Muscle layer of colon (tissue), 2 donors: ENCODE data around the gene PDCD2L.
"Not testable (repeated sequence)": the region's sequence is repeated elsewhere in the genome, so short reads cannot be mapped to it uniquely, and the experiment has no call there.

Experiments
- H3K27ac ChIP-seq: one replicate; pipeline ENCODE4 v1.7.0; 2013; ENCODE audit warnings: low read depth, mild to moderate bottlenecking, low read length, moderate library complexity
- H3K27me3 ChIP-seq, 2 donors: one replicate each; pipeline ENCODE4 v1.7.0; 2013; ENCODE audit warnings: low read length in 2 of 2, mild to moderate bottlenecking in 2 of 2; ENCODE audit not compliant: insufficient read depth in 2 of 2, control insufficient read depth in 1 of 2
- H3K36me3 ChIP-seq: one replicate; pipeline ENCODE4 v1.7.0; 2013; ENCODE audit warnings: mild to moderate bottlenecking, low read length; ENCODE audit not compliant: insufficient read depth
- H3K4me1 ChIP-seq: one replicate; pipeline ENCODE4 v1.7.0; 2013; ENCODE audit warnings: mild to moderate bottlenecking, low read length; ENCODE audit not compliant: insufficient read depth
- H3K4me3 ChIP-seq, 2 donors: one replicate each; pipeline ENCODE4 v1.7.0; 2013; ENCODE audit warnings: low read length in 2 of 2, low read depth in 1 of 2, mild to moderate bottlenecking in 1 of 2, moderate library complexity in 1 of 2
- H3K9ac ChIP-seq: one replicate; pipeline ENCODE4 v1.7.0; 2013; ENCODE audit warnings: low read length
- H3K9me3 ChIP-seq: one replicate; pipeline ENCODE4 v1.7.0; 2013; ENCODE audit warnings: mild to moderate bottlenecking, low read length
- donor health status: abdominal sarcoma.
- donor health status: Adenocarcinoma of cecum.

The PDCD2L gene

DNA sequence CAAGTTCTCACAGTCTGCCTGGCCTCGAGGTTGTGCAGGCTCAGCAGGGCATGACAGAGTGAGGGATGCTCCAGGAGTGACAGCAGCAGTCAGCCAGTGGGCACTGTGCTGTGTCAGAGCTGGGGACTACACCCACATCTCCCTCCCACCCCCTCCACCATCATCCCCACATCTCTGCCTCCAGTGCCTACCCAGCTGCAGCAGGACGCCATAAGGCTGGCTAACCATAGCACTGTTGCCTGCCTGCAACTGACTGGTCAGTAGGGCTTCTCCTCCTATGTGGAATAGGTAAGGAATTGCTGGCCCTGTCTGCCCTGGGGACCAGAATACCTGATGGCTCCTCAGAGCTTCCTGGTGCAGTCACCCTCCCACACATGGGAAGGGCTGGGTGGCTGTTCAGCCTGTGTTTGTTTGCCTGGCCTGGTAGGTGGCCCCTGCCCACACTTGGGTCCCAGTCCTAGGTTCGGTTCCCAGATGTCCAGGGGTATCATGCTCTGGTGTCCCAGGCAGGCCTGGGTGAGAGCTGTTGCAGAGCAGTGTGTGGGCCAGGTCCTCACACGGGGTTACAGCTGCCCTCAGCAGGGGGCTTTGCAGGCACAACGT lies 23.5 kb upstream of the PDCD2L start:
- H3K4me1 ChIP-seq: no peaks in the 10 kb centered on the region
- no peak overlapping the region for H3K27ac ChIP-seq
- no peak overlapping the region for H3K9ac ChIP-seq
- no peak overlapping the region for H3K4me3 ChIP-seq
- peaks cover 82% of the 10 kb centered on the region for H3K36me3 ChIP-seq
- H3K9me3 ChIP-seq: no peaks in the 10 kb centered on the region
- H3K27me3 ChIP-seq: no peaks in the 10 kb centered on the region

DNA sequence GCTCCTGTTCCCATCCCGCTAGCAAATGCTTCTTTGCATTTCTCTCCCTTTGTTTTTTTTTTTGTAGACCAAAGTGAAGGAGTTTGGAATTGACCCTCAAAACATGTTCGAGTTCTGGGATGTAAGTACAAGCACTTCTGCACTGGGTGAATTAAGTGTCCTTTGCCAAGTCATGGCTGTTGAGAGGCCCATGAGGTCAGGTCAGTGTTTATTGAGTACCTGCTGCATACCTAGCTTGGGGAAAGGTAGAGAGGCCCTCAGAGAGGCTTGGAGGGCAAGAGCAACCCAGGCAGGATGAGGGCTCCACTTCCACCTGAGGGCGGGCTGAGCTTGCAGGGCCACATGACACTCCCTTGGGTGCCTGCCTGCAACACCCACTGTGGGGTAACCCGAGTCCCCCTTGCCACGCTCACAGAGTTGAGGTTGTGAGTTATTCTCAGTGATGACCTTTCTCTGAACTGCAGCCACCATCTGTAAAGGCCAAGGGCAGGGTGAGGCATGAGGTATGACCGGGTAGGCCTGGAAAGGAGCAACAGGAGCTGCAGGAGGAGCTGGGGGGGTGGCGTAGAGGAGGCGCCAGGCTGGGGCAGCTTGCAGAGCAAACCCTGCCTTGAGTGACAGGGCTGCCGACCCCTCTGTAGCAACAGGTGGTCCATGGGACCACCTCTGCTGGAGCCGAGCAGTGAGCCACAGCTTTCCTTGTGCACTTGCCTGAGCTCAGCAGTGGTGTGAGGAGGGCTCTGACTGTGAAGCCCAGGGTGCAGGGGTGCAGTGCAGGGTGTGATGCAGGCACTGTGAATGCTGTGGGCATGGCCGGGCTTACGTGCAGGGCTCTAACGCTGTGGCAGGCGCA lies 22.6 kb upstream of the PDCD2L start:
- Histone ChIP-seq H3K27ac (no peak overlapping the region), H3K4me1 (no peaks in the 10 kb centered on the region), H3K9me3 (no peaks in the 10 kb centered on the region), H3K4me3 (no peak overlapping the region), H3K36me3 (peaks cover 82% of the 10 kb centered on the region), H3K9ac (no peak overlapping the region), H3K27me3 (no peaks in the 10 kb centered on the region)

DNA sequence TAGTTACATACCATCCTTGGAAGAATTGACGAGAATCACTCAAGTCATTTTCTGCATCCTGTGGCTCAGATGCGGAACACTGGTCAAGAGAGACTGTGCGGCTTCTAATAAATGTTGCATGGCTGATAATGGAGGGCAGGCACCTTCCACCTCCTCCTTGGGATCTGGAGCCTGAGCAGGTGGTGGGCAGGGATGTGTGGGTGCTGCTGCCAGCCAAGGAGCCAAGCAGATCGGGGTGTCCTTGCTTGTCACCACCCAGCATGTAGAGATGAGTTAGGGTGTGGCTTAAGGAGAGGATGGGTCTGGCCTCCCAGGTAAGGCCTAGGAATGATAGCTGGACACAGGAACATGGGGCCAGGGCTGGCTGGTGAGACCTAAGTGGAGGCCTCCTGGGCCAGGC lies 21.7 kb upstream of the PDCD2L start:
- H3K9ac ChIP-seq: no peak overlapping the region

DNA sequence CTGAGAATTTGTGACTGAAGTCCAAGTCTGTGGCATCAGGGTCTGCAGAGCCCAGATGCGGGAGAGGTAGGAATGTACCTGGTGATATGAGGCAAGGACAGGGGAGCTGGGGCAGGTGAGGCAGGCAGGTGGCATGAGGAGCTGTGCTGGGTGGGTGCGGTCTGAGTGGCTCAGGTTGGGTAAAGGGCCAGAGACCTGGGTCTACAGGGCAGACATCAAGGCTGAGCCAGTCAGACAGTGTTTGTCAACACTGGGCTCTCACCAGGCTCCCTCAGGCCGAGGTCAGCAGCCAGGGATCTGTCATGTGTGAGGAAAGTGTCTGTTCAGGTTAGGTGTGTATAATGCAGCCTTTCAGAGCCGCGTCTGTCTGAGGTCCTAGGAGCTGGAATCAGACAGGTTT lies 20.6 kb upstream of the PDCD2L start:
- no peak overlapping the region for H3K4me3 ChIP-seq
- H3K27me3 ChIP-seq: no peaks in the 10 kb centered on the region
- peaks cover 86% of the 10 kb centered on the region for H3K36me3 ChIP-seq
- H3K27ac ChIP-seq: no peak overlapping the region
- H3K9ac ChIP-seq: no peak overlapping the region
- H3K9me3 ChIP-seq: no peaks in the 10 kb centered on the region
- H3K4me1 ChIP-seq: no peaks in the 10 kb centered on the region

More for the DNA sequence above, 21.7 kb upstream of the PDCD2L start:
- H3K4me3 ChIP-seq: no peak overlapping the region
- H3K27me3 ChIP-seq: no peaks in the 10 kb centered on the region
- H3K36me3 ChIP-seq: peaks cover 88% of the 10 kb centered on the region
- no peaks in the 10 kb centered on the region for H3K4me1 ChIP-seq
- H3K9me3 ChIP-seq: no peaks in the 10 kb centered on the region
- H3K27ac ChIP-seq: no peak overlapping the region

DNA sequence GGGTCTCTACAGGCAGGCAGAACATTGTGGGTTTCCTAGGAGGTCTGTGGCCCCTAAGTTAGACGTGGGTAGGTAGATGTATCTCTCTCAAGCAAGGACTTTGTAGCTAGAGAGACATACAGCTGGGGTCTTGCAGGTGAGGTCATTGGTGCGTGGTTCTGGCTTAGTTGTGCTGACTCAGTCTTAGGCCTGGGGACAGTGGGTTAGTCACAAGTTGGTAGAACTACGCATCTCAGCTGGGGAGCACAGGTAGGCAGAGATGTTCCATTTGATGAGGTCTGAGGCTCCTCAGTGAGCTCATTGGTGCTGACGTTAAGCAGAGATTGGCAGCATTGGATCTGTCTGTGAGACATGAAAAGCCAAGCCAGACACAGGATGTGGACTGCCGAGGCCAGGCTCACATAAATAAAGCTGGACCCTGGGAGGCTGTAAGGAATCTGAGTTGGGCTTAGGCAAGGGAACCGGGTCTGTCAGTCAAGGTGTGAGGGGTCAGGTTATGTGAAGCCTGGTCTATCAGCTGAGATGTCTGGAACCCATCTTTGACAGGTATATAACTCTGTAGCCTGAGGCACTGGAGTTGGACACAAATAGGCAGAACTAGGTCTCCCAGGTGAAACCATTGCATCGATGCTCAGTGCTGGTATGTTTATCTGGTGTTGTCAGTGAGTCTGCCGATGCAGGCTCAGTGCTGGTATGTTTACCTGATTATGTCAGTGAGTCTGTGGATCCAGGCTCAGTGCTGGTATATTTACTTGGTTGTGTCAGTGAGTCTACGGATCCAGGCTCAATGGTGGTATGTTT lies 17.4 kb upstream of the PDCD2L start:
- Histone ChIP-seq H3K27me3 (no peaks in the 10 kb centered on the region), H3K4me1 (no peaks in the 10 kb centered on the region), H3K36me3 (peaks cover 84% of the 10 kb centered on the region)

DNA sequence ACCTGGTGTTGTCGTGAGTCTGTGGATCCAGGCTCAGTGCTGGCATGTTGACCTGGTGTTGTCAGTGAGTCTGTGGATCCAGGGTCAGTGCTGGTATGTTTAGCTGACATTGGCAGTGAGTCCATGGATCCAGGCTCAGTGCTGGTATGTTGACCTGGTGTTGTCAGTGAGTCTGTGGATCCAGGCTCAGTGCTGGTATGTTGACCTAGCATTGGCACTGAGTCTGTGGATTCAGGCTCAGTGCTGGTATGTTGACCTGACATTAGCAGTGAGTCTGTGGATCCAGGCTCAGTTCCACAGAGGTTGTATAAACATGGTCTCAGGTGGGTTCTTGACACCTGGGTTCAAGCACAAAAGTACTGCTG lies 16.8 kb upstream of the PDCD2L start:
- Histone ChIP-seq H3K27ac (no peak overlapping the region), H3K36me3 (peaks cover 84% of the 10 kb centered on the region), H3K9me3 (no peaks in the 10 kb centered on the region), H3K4me1 (no peaks in the 10 kb centered on the region), H3K27me3 (no peaks in the 10 kb centered on the region), H3K4me3 (no peak overlapping the region), H3K9ac (no peak overlapping the region)

More for the DNA sequence above, 17.4 kb upstream of the PDCD2L start:
- Histone ChIP-seq H3K4me3 (no peak overlapping the region), H3K9ac (no peak overlapping the region), H3K27ac (no peak overlapping the region), H3K9me3 (no peaks in the 10 kb centered on the region)

DNA sequence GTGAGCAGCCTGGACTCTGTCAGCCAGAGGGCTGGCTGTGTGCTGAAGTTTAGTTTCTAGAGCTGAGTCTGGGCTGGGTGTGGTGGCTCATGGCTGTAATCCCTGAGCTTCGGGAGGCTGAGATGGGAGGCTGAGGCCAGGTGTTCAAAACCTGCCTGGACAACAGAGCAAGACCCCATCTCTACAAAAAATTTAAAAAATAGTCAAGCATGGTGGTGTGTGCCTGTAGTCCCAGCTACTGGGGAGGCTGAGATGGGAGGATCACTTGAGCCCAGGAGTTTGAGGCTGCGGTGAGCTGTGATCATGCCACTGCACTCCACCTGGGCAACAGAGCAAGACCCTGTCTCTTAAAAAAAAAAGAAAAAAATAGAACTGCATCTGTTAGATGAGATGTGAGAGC lies 15.5 kb upstream of the PDCD2L start:
- H3K27me3 ChIP-seq, H3K4me3 ChIP-seq, H3K9me3 ChIP-seq, H3K9ac ChIP-seq, H3K4me1 ChIP-seq, H3K27ac ChIP-seq: not testable (repeated sequence)
- H3K36me3 ChIP-seq: peaks cover 80% of the 10 kb centered on the region

DNA sequence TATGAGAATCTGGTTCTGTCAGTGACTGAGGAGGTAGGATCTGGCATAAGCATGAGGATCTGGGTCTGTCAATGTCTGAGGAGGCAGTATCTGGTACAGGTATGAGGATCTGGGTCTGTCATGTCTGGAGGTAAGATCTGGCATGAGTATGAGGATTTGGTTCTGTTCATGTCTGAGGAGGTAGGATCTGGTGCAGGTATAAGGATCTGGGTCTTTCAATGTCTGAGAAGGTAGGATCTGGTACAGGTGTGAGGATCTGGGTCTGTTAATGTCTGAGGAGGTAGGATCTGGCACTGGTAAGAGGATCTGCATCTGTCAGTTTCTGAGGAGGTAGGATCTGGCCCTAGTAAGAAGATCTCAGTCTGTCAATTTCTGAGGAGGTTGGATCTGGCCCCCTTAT lies 12.4 kb upstream of the PDCD2L start:
- Histone ChIP-seq H3K4me1 (no peaks in the 10 kb centered on the region), H3K4me3 (no peak overlapping the region), H3K27me3 (no peaks in the 10 kb centered on the region), H3K9me3 (no peaks in the 10 kb centered on the region), H3K27ac (no peak overlapping the region), H3K36me3 (peaks cover 83% of the 10 kb centered on the region), H3K9ac (no peak overlapping the region)

DNA sequence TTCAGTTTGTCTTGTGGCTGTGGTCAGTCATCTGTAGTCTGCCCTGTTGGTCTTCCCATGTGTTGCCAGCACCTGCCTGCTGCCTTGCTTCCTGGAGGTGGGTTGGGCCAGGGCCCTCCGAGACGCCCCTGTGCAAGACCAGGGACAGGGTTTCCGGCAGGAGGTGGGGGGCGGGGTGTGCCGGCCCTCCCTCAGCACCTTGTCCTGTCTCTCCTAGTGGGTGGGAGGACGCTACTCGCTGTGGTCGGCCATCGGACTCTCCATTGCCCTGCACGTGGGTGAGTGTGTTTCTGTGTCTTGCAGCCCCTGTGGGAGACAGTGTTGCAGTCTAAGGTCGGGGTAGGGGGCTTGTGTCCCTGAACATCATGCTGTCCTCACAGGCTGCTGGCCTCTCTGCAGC lies 11.2 kb upstream of the PDCD2L start:
- H3K27ac ChIP-seq: no peak overlapping the region
- peaks cover 79% of the 10 kb centered on the region for H3K36me3 ChIP-seq
- H3K9ac ChIP-seq: no peak overlapping the region

DNA sequence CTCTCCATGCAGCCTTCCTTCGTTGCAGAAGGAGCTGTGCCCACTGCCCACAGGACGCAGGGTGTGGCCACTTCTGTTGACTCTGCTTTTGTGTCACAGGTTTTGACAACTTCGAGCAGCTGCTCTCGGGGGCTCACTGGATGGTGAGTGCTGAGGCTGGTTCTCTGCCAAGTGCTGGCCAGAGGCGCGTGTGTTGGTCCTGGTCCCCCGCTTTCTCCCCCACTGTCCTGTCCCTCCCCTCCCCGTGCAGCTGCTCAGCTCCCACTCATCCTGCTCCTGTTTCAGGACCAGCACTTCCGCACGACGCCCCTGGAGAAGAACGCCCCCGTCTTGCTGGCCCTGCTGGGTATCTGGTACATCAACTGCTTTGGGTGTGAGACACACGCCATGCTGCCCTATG lies 10.6 kb upstream of the PDCD2L start:
- H3K9me3 ChIP-seq: no peaks in the 10 kb centered on the region
- no peaks in the 10 kb centered on the region for H3K4me1 ChIP-seq
- H3K27ac ChIP-seq: no peak overlapping the region
- peaks cover 76% of the 10 kb centered on the region for H3K36me3 ChIP-seq
- H3K9ac ChIP-seq: no peak overlapping the region
- no peaks in the 10 kb centered on the region for H3K27me3 ChIP-seq
- no peak overlapping the region for H3K4me3 ChIP-seq

More for the DNA sequence above, 11.2 kb upstream of the PDCD2L start:
- no peaks in the 10 kb centered on the region for H3K9me3 ChIP-seq
- H3K4me1 ChIP-seq: no peaks in the 10 kb centered on the region
- no peaks in the 10 kb centered on the region for H3K27me3 ChIP-seq
- no peak overlapping the region for H3K4me3 ChIP-seq

DNA sequence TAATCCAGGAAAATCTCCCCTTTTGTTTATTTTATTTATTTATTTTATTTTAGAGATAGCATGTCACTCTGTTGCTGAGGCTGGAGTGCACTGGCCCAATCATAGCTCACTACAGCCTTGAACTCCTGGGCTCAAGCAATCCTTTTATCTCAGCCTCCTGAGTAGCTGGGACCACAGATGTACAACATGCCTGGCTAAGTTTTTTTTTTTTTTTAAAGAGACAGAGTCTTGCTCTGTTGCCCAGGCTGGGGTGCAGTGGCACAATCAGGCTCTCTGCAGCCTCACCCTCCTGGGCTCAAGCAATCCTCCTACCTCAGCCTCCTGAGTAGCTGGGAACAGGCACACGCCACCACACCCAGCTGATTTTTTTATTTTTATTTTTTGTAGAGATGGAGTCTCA lies 6.3 kb upstream of the PDCD2L start:
- no peak overlapping the region for H3K27ac ChIP-seq
- no peaks in the 10 kb centered on the region for H3K27me3 ChIP-seq
- no peaks in the 10 kb centered on the region for H3K4me1 ChIP-seq
- no peak overlapping the region for H3K9ac ChIP-seq
- H3K4me3 ChIP-seq: no peak overlapping the region
- H3K9me3 ChIP-seq: no peaks in the 10 kb centered on the region
- peaks cover 53% of the 10 kb centered on the region for H3K36me3 ChIP-seq
